ENCODE measurements around the gene DNTT. TPM values are rescaled to one million over a fixed set of nuclear protein-coding genes. Genes with fewer than 3 reads are reported as not detected.

DNTT gene
- total RNA-seq, 1 donor from 2014 or later, result not detected

DNA sequence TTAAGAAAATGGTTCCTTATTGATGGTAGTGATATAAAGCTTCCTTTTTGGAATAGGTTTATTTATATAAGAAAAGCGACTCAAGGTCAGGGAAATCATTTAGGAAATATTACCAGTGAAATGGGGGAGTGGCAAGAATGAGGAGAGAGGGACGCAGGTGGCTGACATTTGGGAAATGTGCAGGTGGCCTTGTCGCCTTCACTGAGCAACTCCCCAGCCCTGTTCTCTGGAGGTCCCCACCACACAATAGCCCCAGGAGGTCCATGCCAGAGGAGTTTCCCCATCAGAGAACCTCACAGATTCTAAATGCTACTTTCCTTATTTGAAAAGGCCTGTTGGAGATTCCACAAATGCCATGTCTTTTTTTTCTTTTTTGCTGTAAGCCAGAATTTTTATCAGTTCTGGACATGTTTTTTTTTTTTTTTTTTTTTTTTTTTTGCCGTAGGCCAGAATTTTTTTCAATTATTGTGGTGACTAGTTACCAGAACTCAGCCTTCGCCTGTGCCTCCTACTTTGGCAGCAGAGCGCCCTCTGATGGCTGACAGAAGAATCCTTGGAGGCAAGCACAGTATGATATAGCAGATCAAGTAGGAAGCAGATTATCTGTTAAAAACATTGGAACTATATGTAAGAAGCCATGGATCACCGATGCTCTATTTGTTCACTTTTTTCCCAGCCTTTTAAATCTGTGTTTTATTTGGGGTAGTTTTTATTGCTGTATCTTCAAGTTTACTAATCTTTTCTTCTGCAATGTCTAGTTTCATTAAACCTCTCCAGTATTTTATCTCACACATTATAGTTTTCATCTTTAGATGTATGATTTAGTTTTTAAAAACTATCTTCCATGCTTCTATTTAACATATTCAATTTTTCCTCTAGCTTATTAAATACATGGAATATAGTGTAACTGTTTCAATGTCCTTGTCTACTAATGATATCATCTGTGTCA, 36.0 kb downstream of the DNTT start:
- DNase-seq (ENCODE audit: low spot score in 2 of 2) (peak in 1 of 2 donors; percentile 14), FAIRE-seq (peak; percentile 61)

DNA sequence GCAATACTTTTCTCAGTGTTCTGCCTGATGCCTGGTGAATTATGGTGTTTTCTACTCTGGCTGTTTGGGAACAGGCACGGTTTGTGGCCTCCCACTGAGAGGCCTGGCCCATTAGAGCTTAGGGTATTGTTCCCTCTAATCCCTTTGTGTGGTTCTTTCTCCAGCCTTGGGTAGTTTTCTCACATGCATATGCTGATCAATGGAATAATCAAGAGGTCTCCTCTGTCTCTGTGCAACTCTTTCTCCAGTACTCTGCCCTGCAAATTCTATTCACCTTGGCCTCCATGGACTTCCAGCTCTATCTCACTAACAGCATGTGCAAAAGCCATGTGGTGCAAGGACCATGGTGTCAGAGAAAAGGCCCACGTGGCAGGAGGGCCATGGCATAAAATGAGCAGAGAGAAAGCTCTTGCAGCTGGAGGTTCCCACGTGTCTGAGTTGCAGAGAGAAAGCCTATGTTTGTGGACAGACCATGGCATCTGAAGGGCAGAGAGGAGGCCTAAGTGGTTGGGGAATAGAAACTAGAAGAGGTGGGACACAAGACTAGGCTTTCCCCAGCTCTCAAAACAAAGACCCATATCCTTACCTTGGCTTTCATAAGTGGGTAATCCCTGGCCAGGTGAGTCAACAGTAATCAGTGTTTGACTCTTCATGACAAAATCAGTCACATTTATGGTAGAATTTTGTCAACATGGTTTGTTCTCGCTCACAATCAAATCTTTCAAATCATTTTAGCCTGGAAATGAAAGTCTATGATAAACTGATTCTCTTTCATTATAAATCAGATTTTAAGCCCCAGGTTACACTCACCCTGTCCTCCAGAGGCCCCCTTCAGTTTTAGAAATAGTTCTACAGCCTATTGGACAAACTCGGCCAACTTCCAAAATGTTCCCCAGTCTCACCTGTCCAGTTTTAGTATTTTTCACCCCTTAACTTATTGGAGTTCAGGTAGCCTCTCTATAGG, 37.3 kb downstream of the DNTT start:
- DNase-seq (ENCODE audit: low spot score in 2 of 2), result no peak
- no peak for FAIRE-seq

DNA sequence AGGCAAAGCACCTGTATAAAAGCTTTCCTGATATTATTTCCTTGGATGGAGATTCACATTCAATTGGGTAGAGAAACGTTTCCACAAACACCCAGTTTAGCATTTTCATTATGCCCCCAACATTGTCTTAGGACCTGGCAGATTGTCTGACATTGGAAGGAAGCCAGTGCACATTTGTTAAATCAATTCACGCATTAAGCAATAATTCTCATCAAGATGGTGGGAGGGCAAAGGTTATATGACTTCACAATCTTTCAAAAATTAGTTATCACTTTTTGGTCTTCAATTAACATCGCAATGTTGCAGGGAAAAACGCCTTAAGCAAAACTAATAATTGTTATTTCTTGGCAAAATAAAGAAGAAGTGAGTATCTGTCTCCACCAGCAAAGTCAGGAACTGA, 38.2 kb downstream of the DNTT start:
- FAIRE-seq, result no peak

DNA sequence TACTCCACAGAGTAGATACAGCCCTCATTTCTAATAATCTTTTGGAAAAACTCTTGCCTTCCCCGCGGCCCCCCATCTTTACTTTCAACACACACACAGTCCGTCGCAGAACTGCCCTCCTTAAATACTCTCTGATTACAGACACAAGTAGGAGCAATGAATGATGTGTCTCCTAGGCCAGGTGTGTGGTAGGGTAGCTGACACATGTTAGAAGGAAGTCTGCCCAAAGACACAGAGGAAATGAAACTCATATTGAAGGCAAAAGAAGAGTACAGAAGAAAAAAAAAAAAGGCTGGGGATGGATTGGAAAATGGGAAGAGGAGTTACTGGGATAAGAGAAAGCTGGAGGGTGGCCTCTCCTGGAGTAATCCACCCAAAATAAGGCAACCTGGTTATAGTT, 39.9 kb downstream of the DNTT start:
- no peak for FAIRE-seq
- DNase-seq (ENCODE audit: low spot score in 2 of 2), result no peak

More for the DNA sequence above, 38.2 kb downstream of the DNTT start:
- DNase-seq (ENCODE audit: low spot score in 2 of 2), result no peak

DNA sequence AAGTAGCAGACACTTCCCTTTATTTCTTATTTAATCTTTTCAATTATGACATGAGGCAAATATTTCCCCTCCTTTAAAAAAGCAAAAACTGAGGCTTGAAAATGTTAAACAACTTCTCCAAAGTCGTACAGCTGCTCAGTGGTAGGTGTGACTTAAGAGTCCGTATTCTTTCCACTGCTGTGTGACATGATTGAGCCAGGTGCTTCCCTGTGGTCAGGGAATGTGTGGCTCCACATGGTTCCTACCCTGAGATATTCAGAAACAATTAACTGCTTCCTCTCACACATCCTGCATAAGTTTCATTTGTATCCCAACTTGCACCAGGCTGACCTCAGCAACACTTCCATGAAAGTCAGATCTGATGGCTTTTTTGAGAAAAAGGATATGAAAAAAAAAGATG, 41.0 kb downstream of the DNTT start:
- DNase-seq (ENCODE audit: low spot score in 2 of 2), result no peak
- no peak for FAIRE-seq

DNA sequence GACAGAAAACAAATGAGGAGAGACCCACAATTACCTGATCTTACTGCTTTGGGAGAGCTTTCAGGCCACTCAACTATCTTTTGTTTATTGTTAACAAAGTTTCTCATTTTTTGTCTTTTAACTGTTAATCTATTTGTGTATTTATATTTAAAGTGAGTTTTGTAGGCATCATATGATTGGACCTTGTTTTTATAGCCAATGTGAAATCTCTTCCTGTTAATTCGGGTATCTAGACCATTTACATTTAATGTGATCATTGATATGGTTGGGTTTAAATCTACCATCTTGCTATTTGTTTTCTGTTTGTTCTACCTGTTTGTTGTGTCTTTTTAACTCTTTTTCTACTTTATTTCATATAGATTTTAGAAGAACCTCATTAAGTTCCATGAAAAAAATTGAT, 42.1 kb downstream of the DNTT start:
- DNase-seq (ENCODE audit: low spot score in 2 of 2) (no peak), FAIRE-seq (no peak)

DNA sequence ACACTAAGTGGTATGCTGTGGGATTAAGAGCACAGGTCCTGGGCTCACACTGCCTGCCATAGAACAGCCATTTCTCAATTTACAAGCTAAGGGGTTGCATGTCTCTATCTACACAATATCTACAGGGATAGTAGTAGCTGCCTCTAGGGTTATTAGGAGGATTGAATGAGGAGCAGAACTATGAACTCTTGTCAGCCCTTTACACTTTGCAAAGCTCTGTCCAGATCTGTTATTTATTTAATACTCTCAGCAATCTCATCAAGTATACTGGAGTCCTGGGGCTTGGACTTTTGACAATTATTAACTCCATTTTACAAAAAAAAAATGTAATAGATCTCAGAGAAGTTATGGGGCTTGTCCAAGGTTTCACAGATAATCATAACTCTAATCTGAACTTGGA, 47.8 kb downstream of the DNTT start:
- no peak for DNase-seq (ENCODE audit: low spot score in 2 of 2)
- no peak for FAIRE-seq

DNA sequence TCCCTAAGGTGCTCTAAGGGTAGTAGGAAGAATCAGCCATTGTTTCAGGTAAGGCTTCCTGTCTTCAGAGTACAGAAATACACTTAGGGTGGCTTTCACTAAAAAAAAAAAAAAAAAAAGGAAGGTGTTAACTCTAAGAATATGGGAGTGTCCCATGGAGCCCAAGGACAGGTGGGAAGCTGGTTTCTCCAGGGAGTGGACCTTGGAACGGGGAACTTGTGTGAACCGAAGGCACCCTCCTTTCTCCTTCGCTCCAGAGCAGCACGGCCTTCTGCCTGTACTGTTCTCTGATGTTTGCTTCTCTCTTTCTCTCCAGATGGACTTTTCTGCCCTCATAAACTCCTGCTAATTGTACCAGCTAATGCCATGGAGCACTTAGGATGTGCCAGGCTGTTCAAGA, 48.3 kb downstream of the DNTT start:
- DNase-seq (ENCODE audit: low spot score in 2 of 2) (no peak), FAIRE-seq (no peak)

DNA sequence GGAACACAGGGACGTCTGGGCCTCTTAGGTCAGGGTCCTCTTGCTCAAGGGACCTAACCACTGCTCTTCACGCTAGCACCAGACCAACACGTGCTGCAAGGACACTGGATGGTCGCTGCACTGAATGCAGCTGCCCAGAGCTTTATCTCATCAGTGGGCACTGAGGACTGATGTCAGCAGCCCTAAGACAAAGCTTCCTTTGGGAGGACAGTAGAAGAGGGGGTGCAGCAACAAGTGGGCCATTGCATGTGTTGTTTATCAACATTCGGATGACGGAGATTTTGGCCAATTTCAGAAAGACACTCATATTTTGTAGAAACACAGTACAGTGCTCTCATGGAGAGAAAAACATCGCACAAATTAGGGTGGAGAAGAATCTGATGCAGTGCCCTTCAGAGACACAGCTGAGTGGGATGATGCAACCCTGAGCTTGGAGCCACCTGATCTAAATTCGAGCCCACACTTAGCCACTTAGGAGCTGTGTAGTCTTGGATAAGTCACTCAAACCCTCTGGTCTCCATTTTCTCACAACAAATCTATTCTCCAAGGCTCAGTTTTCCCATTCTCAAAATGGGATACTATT, 52.9 kb downstream of the DNTT start:
- DNase-seq (ENCODE audit: low spot score in 2 of 2) (no peak), FAIRE-seq (no peak)

DNA sequence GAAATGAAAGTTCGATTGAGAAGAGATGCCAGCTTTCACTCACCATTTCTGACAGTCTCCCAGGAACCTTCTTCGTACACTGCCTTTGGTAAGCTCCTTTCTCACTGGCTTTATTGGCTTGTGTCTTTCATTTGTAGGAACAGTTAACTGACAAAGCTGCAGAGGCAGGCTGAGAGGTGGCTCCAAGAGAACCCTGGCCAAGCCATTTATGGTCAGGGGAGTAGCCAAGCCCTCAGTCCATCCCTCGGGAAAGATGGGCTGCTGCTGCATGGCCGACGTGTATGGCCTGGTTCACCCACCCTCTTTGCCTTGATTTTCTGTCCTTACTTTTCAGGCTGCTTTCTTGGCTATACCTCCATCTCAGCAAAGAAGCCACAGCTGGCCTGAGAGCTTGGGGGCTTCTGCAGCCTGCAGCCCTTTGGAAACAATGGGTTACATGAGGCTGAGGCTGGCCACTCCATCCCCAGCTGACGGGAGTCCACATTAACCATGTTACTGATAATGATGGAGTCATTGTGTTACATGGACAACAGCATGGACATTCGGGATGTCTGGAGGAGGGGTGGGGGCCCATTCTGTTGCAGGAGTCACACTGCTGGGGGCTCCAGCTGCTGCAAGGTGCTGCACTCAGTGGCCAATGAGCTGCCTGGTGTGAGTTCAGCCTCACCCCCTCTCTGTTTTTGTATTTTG, 54.8 kb downstream of the DNTT start, which contains the start of gene OPALIN:
Gene OPALIN, minus strand, starts transcription at position 152 of the 690 bp plus-strand sequence. Its CDS starts 106 bp downstream, at position 46.
- FAIRE-seq (no peak), DNase-seq (ENCODE audit: low spot score in 2 of 2) (no peak)

DNA sequence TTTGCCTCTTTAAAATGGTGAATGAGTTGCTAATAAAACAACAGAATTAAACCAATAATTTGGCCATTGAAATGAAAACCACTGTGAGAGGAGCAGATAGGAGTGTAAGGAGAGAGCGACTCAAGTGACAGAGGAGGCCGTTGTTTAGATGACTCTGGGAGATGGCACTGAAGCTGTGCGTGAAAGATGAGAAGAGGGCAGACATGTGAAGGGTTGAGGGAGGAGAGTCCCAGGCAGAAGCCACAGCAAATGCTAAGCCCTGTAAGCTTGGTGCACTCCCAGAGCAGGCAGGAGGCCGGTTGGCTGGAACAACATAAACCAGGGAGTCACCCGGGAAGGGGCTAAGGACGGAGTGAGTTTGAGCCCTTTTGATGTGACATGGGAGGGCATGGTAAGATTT, 55.4 kb downstream of the DNTT start:
- DNase-seq (ENCODE audit: low spot score in 2 of 2) (no peak), FAIRE-seq (no peak)

DNA sequence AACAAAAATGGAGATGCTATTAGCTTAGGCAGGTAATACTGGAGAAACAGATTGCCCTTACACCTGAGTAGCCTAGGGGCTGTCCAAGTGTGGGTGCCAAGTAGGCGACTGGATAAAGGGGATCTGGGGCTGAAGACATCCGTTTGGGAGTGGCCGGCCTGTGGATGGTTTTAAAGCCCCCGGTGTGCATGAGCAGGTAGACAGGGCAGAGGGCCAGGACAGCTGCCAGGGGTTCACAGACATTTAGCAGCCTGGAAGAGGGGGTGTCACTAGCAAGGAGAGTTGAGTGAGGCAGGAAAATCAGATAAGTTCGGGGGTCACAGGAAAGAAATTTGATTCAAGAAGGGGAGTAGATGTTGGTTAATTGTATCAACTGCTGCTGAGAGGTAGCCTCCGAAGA, 56.1 kb downstream of the DNTT start:
- FAIRE-seq, result no peak
- no peak for DNase-seq (ENCODE audit: low spot score in 2 of 2)

DNA sequence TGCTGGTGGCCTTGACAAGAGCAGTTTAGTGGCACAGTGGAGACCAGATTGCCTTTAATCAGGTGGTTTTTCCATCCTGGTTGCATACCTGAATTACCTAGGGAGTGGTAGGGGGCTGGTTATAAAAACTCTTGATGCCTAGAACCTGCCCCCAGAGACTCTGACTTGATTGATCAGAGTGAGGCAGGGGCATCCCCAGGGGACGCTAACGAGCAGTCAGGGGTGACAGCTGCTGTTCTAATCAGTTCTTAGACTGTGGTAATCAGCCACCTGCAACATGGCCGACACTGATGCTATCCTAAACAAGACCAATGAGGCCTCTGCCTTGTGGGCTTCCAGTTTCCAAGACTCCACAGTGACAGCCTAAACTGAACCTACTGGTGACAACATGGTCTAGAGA, 56.5 kb downstream of the DNTT start:
- no peak for FAIRE-seq
- no peak for DNase-seq (ENCODE audit: low spot score in 2 of 2)

DNA sequence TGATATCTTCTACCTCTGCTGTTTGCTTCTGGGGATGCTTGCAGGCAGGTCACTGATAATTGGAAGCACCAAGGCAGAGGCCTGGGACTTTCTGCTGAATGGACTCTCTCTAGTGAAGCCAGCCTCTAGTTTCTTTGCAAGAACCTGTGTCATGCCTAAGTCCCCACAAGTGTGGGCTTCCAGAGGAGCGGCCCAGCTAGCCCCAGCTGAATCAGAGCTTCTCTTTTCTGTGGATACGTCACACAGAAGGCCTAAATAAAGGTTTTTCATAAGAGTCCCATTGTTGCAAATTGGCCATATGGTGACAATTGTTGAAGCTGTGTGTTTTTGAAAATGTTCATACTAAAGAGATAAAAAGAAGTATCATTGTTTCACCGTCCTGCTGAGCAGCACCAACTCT, 61.3 kb downstream of the DNTT start:
- FAIRE-seq (no peak), DNase-seq (ENCODE audit: low spot score in 2 of 2) (no peak)

DNA sequence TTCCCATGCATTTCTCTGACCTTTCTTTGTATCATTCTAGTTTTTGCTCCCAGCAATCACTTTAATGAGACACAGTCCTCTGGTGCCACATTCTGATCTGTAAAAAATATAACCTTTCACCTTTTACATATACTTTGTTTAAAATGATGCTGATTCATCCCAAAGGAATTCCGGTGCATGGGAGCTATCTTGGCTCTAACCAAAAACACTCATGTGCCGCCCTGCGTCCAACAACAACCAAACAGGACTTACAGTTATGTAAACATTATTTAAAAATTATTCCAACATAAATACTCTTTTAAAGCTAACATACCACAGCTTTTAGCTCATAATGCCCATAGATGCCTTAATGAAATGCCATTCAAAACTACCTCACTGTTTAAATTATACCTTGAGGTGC, 62.3 kb downstream of the DNTT start:
- FAIRE-seq, result no peak
- no peak for DNase-seq (ENCODE audit: low spot score in 2 of 2)

DNA sequence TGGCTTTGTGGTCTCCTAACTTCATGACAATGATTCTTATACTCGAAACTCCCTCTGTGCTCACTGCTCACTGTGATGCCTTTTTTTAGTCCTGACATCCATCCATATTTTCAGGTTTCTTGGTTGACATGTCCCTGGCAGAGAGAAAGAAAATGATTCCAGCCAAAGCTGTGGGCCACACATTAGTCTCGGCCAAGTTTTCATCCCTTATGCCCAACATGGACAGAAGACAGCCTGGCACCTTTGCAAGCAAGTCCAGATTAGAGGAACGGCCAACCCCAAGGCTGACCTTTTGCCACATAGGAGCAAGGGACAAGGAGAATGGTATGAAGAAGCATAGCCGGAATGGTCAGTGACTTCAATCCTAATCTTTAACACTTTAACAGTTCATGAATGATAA, 63.2 kb downstream of the DNTT start:
- FAIRE-seq, result no peak
- no peak for DNase-seq (ENCODE audit: low spot score in 2 of 2)

DNA sequence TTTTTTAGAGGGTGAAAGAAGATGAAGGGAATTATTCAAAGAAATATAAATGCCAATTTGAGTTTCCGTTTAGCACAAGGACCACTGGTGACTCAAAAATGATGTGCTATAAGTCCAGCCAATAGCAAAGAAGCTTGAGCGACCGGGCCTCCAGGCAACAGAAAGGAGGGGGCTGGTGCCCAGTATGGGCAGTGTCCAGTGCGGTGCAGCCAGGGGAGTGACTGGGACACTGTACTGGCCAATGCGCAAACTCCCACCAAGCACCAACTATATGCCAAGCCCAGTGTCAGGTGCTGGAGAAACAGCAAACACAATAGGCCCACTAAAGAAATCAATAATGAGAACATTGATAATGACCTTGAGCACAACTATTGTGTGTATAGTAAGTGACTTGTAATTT, 64.7 kb downstream of the DNTT start:
- FAIRE-seq (no peak), DNase-seq (ENCODE audit: low spot score in 2 of 2) (no peak)

DNA sequence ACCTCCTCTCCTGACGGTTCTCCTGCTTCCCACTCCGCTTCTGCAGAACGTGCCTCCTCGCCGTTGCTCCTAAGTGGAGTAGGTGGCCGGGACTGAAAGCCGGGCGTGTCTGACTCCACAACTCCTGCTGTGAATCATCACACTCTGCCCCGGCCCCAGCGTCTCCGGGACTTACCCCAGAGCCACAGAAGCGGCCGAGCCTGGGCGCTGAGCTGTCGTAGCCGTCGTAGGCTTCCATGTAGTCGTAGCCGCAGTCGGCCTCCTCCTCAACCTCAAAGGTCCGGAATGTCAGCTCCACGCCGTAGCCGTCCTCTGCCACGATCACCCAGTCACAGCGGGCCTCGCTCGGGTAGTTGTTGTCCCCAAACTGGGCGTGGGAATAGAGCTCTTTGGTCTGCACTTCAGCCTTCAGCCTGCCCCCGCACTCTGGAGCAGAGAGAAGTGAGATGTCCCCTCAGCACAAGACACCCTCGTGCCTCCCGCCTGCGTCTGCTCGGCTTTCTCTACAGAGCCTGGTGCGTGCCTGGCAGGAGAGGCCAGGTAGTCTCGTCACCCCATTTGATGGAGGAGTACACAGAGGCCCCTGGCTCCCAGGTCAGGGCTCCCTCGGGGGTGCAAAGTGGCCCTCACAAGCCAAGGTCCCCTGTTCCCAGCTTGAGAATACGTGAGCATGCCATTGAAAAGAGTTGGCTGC, 65.8 kb downstream of the DNTT start:
- FAIRE-seq (no peak), DNase-seq (ENCODE audit: low spot score in 2 of 2) (no peak)

DNA sequence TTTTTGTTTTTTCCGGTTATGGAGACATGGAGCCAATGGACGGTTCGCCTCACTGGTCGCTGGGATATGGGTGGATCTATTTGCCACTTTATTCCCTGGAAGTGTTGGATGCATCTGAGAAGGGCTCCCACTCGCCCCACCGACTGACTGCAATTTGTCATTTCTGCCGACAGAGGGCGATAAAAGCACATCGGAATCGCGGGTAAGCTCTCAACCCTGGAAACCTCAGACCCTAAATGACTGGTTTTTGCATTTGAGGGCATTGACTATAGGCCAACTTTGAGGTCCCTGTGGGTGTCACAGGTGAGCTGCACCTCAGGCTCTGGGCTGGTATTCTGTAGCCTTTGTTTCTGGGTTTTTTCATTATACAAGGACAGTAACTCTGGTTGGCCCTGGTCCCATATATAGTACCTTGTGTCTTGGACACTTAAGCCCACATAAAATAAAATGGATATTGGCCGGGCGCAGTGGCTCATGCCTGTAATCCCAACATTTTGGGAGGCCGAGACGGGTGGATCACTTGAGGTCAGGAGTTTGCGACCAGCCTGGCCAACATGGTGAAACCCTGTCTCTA, 66.4 kb downstream of the DNTT start:
- FAIRE-seq (no peak), DNase-seq (ENCODE audit: low spot score in 2 of 2) (peak in 1 of 2 donors; percentile 56)
